SK-N-MC (cell line): ENCODE measurements around the gene RYR2.

Experiments used
- DNase-seq: peaks from one replicate; pipeline ENCODE4 v3.0.0-alpha.2; 2011; ENCODE audit warnings: low read depth, low spot score
- H3K27ac ChIP-seq: fragments of 200-600 bp; sonication (generic); 2 replicates; pipeline ENCODE4 v1.5.1; 2016; ENCODE audit warnings: mixed run types
- H3K36me3 ChIP-seq: fragments of 200-600 bp; sonication (generic); 2 replicates; pipeline ENCODE4 v1.6.1; 2017; ENCODE audit warnings: antibody characterized with exemption, low read length, mixed read lengths; ENCODE audit not compliant: insufficient read depth
- H3K4me3 ChIP-seq: fragments of 200-600 bp; sonication (generic); 2 replicates; pipeline ENCODE4 v1.5.1; 2016
- H3K9ac ChIP-seq: fragments of 200-600 bp; sonication (generic); 2 replicates; pipeline ENCODE4 v1.8.0; 2017; ENCODE audit warnings: mixed run types, mixed read lengths; ENCODE audit not compliant: insufficient read length
- H3K9me3 ChIP-seq: fragments of 200-600 bp; sonication (generic); 2 replicates; pipeline ENCODE4 v1.6.1; 2017; ENCODE audit warnings: low read depth, mild to moderate bottlenecking, antibody characterized with exemption, low read length, moderate library complexity, mixed read lengths
- EZH2 ChIP-seq: fragments of 200-600 bp; sonication (generic); IDR thresholded peaks from one replicate; pipeline ENCODE4 v1.6.1; 2017; ENCODE audit warnings: antibody characterized with exemption
- FOXP2 ChIP-seq: optimal IDR thresholded peaks from 2 replicates; pipeline ENCODE3; 2011; ENCODE audit warnings: mild to moderate bottlenecking, moderate library complexity; ENCODE audit not compliant: insufficient read depth; ENCODE audit errors: extremely low read length, control extremely low read depth
- POLR2AphosphoS5 ChIP-seq: IDR thresholded peaks from 2 replicates; pipeline ENCODE4 v1.6.1; 2012; ENCODE audit warnings: mild to moderate bottlenecking, low read depth, low read length, borderline replicate concordance

Gene RYR2

DNA sequence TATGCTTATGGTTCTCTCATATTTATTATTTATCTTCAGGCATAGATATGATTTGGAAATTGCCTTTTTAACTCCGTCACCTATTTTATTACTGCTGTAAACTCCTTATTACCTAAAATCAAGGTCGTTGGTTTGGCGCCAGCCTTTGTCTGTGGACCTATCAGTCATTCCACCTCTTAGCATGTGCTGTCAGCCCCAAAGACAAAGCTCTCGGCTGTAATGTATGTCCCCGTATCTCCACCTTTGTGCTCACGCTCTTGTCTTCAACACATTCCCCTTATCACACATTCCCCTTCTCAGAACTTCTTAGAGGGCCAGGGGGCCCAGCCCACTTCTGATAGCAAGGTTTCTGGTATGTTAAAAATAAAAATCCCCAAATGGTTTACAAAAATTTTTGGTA lies 342.2 kb downstream of the RYR2 start:
- Histone ChIP-seq H3K4me3 (peak overlapping the region; percentile 8; the same call in 1 of the 2 replicates), H3K9me3 (no peaks in the 10 kb centered on the region)
- TF ChIP-seq POLR2AphosphoS5 (no peak), FOXP2 (no peak), EZH2 (no peak)

DNA sequence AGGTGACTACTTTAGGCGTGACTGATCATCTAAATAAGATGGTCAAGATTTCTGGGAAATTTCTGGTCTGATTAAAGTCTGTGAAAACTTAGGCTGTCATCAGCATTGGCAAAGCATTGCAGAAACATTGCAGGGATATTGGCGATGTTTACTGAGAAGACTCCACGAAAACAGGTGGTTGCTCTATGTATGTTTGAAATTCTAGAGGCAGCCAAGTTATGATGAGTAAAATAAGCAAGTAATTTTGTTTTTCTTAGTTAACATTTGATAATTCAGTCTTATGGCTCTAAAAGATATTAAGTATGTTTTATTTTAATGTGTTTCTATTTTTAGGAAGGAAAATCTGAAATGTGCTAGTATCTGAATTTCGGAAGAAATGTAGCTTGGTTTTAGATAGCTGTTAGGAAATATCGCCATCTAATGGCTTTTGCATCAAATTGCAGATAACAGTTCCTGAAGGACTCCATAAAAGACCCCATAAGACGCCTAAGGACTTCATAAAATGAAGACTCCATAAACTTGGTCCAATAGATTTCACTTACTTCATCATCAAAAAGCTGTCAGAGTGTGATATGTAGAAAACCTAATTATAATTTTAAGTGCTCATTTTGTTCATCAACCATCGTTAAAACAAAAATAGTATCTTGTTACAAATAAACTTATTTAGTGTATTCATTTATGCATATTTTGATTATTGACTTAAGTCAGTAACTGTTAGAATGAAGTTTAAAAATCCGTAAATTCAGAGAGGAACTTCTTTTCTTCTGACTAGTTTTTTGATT lies 344.6 kb downstream of the RYR2 start:
- H3K36me3 ChIP-seq = no peaks in the 10 kb centered on the region
- no peak for TF ChIP-seq EZH2
- TF ChIP-seq FOXP2 = no peak
- TF ChIP-seq POLR2AphosphoS5 = no peak
- H3K4me3 ChIP-seq = no peak overlapping the region
- H3K27ac ChIP-seq = peak overlapping the region; percentile 64
- no peaks in the 10 kb centered on the region for H3K9me3 ChIP-seq
- H3K9ac ChIP-seq = peak overlapping the region; percentile 15
- peak; percentile 66 for DNase-seq

More for the DNA sequence above, 342.2 kb downstream of the RYR2 start:
- Histone ChIP-seq H3K9ac (peak overlapping the region; percentile 55), H3K36me3 (no peaks in the 10 kb centered on the region), H3K27ac (peak overlapping the region; percentile 92)
- no peak for DNase-seq

DNA sequence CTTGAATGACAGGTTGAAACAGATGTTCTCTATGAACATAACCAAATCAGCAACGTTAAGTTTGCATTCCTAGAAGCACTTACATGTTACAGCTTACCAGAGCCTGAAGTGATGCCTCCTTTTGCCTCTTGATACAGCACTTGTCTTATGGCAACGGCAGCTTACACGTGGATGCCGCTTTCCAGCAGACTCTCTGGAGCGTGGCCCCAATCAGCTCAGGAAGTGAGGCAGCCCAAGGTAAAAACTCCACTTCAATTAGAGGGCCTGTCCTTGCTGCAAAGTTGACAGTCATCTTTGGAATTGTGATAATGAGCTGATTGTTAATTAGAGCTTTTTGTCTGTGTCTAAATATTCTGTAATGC lies 345.1 kb downstream of the RYR2 start:
- no peak for TF ChIP-seq POLR2AphosphoS5
- no peak for TF ChIP-seq FOXP2
- no peak for TF ChIP-seq EZH2
- no peak for DNase-seq

DNA sequence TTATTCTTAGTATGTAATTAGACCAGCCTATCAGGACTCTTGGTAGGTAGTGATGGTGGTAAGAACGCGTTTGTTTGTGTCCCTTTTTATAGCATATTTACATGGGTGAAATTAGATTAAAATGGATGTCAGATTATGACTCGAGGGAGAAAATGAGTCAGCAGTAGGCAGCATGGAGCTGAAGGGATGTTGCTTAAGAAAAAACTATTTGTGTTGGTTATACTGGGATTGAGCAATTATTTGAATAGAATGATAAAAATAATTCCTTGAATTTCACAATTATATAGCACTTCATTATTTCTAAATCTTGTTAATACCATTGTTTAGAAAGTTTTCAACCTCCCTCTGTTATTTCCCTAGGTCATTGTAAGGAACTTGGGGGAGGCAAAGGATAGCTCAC lies 348.8 kb downstream of the RYR2 start:
- no peak for TF ChIP-seq POLR2AphosphoS5
- TF ChIP-seq EZH2 = no peak
- no peak for TF ChIP-seq FOXP2
- no peak for DNase-seq
- no peak overlapping the region for H3K9ac ChIP-seq
- no peaks in the 10 kb centered on the region for H3K36me3 ChIP-seq
- no peaks in the 10 kb centered on the region for H3K9me3 ChIP-seq
- no peak overlapping the region for H3K4me3 ChIP-seq
- H3K27ac ChIP-seq = no peak overlapping the region

More for the DNA sequence above, 345.1 kb downstream of the RYR2 start:
- Histone ChIP-seq H3K9ac (no peak overlapping the region), H3K36me3 (no peaks in the 10 kb centered on the region), H3K4me3 (no peak overlapping the region), H3K27ac (no peak overlapping the region; the same call in 1 of the 2 replicates), H3K9me3 (no peaks in the 10 kb centered on the region)

DNA sequence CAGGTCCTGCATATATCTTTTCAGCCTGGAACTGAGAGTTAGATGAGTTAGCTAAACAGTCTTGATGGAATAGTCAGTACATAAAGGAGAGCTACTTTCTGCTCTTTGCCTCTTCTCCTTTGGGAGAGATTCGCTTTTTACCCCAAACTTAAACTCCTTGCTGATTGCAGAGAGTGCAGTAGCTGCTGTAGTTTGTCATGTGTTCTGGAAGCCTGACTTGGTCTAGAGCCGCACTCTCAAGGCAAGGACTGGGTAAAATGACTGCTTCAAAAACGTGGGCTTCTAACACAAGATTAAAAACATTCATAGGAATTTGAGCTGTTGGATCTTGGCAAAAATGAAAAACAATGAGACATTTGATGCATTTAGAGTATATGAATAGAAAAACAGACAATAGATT lies 351.6 kb downstream of the RYR2 start:
- TF ChIP-seq FOXP2 = no peak
- no peak for TF ChIP-seq POLR2AphosphoS5
- TF ChIP-seq EZH2 = no peak
- no peak overlapping the region for H3K9ac ChIP-seq
- no peaks in the 10 kb centered on the region for H3K9me3 ChIP-seq
- H3K27ac ChIP-seq = no peak overlapping the region
- DNase-seq = no peak
- H3K4me3 ChIP-seq = no peak overlapping the region
- peaks cover 7% of the 10 kb centered on the region for H3K36me3 ChIP-seq

DNA sequence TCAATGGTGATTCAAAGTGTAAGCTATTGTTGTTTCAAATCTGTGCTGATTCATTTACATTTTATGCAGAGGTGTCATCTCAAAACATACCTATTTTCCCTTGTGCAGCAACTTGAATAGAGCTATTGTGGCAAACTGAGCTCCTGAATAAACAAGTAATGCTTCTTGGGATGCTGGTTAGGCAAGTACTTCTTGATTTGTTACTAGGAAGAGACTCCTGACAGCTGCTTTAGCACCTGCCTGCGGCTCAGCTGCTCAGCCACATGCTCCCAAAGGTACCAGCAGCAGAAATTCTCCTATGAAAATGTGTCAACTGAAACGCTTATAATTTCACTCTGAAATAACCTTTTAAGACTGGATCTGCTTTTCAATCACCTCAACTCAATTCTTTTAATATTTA lies 352.3 kb downstream of the RYR2 start:
- Histone ChIP-seq H3K4me3 (no peak overlapping the region), H3K9ac (no peak overlapping the region), H3K36me3 (peaks cover 11% of the 10 kb centered on the region), H3K27ac (no peak overlapping the region), H3K9me3 (no peaks in the 10 kb centered on the region; the same call in 1 of the 2 replicates)
- no peak for DNase-seq
- TF ChIP-seq EZH2 (no peak), POLR2AphosphoS5 (no peak), FOXP2 (no peak)

DNA sequence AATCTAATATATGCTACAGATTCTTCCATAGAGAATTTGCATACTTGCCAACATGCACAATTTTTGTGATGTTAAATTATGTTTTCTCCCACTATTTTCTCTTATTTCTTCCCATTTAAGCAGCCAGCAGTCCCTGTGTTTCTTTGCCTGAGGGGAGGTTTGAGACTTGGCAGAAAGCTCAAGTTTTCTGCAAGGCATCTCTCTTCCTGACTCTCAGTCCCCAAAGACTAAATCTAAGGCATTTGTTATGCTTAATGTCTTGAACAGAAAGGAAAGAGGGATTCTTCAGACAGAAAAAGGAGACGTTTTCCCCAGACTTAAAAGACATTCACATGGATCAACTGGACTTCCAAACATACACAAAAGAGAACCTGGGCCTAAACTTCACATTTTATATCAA lies 354.4 kb downstream of the RYR2 start:
- Histone ChIP-seq H3K36me3 (peaks cover 16% of the 10 kb centered on the region), H3K27ac (peak overlapping the region; percentile 94), H3K4me3 (peak overlapping the region; percentile 40), H3K9ac (peak overlapping the region; percentile 32), H3K9me3 (no peaks in the 10 kb centered on the region; the same call in 1 of the 2 replicates)
- DNase-seq = peak; percentile 87
- TF ChIP-seq FOXP2 (no peak), POLR2AphosphoS5 (no peak), EZH2 (no peak)

DNA sequence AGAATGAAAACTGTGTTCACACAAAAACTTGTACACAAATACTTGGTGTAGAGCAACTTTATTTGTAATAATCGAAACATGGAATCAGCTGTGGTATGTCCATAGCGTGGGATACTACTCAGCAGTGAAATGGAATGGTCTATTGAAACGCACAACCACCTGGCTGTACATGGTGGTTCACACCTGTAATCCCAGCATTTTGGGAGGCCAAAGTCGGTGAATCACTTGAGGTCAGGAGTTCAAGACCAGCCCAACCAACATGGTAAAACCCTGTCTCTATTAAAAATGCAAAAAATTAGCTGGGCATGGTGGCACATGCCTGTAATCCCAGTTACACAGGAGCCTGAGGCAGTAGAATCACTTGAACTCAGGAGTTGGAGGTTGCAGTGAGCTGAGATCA lies 356.8 kb downstream of the RYR2 start:
- H3K9me3 ChIP-seq = no peaks in the 10 kb centered on the region; the same call in 1 of the 2 replicates
- H3K27ac ChIP-seq = no peak overlapping the region
- peaks cover 18% of the 10 kb centered on the region for H3K36me3 ChIP-seq
- H3K4me3 ChIP-seq = no peak overlapping the region
- no peak for DNase-seq
- no peak overlapping the region for H3K9ac ChIP-seq
- TF ChIP-seq POLR2AphosphoS5 = no peak

DNA sequence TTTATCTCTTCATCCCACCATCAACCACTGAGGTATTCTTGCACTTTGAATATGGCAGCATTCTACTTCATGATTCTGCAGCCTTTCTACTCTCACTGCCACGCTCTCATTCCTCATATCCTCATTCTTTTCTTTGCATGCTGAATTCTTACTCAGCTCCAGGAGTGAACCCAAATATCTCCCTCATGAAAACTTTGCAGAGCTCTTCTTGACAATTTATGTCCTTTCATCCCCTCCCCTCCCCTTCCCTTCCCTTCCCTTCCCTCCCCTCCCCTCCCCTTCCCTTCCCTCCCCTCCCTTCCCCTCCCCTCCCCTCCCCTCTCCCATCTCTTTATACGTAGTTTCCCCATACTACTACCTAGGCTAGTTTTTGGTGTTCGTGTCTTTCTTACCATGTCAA lies 363.9 kb downstream of the RYR2 start:
- H3K9me3 ChIP-seq = no peaks in the 10 kb centered on the region
- H3K27ac ChIP-seq = no peak overlapping the region
- no peak overlapping the region for H3K4me3 ChIP-seq
- TF ChIP-seq POLR2AphosphoS5 (no peak), EZH2 (no peak)
- H3K9ac ChIP-seq = no peak overlapping the region
- H3K36me3 ChIP-seq = peaks cover 8% of the 10 kb centered on the region; the same call in 1 of the 2 replicates
- no peak for DNase-seq
